Measurements from ENCODE around the gene CHST1. TPM values are rescaled to one million over a fixed set of nuclear protein-coding genes. Genes with fewer than 3 reads are reported as not detected.

The CHST1 gene
- total and polyA plus RNA-seq, 2 experiments from 2014 or later = 0.84 to 2.7 TPM

DNA sequence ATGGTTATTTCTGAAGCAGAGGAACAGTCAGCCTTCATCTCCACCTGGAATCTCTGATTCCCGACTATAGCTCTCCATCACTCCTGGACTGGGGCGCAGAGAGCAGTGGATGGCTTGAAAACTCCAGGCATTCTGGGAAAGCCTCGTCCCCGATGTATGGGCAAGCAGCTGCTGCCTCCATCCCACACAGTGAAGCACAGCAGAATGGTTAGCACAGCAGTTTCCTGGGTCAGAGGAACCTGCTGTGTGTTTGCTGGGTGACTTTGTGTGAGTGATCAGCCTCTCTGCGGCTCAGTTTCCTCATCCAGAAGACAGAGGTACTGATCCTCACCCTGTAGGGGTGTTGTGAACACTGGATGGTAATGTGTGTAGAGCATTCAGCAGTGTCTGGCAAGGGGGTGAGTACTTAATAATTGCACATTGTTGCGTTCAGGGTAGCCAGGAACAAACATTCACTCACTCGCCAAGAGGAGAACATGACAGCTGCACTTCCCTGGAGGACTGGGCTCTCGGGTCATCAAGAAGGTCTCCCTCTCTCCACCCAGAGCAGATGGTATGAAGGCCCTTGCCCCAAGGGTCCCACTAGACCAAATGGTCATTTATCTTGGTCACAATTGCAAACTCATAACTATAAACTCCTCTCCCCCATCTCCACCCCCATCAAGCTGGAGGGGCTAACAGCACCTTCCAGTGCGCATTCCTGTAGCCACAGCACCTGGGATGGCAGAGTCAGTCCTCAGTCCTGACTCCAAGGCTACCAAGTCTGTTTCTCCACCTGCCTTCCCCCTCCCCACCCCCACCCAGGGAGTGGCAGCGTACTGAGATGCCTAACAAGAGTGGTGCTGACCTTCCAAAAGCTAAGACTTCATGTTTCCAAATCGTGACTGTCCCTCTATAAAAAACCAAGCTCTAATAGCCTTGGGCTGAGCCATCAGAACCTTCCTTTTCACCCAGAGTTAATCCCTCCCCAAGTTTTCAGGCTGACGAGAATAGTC lies 1.5 kb upstream of the CHST1 start:
- Histone ChIP-seq H4K20me1 (replicated peaks; ENCODE audit: insufficient read depth) (no peaks in the 10 kb centered on the region), H3K4me2 (no peak overlapping the region), H3K27ac (ENCODE audit: low read depth) (no peak overlapping the region), H3K4me3 (no peak overlapping the region), H3K79me2 (replicated peaks; ENCODE audit: insufficient read depth) (no peaks in the 10 kb centered on the region), H3F3A (replicated peaks; ENCODE audit: low read depth) (no peaks in the 10 kb centered on the region), H3K9me2 (ENCODE audit: insufficient read depth) (no peaks in the 10 kb centered on the region), H3K36me3 (ENCODE audit: insufficient read depth) (no peaks in the 10 kb centered on the region), H2AFZ (no peak overlapping the region; the same call in 1 of the 2 replicates), H3K4me1 (ENCODE audit: insufficient read depth) (peaks cover 17% of the 10 kb centered on the region), H3K27me3 (ENCODE audit: insufficient read depth) (peaks cover 48% of the 10 kb centered on the region)
- Mint-ChIP-seq H3K4me3 (no peak overlapping the region; the same call in 2 of the 3 replicates), H3K36me3 (ENCODE audit: low read depth) (no peaks in the 10 kb centered on the region), H3K27ac (no peak overlapping the region), H3K4me1 (peaks cover 25% of the 10 kb centered on the region), H3K27me3 (ENCODE audit: insufficient read depth, low read depth, poor library complexity) (peaks cover 42% of the 10 kb centered on the region), H3K9me3 (no peaks in the 10 kb centered on the region)
- DNase-seq (ENCODE audit: low spot score) (no peak), ATAC-seq (no peak)
- no peak for TF ChIP-seq NANOG (IDR thresholded peaks at IDR 0.05; ENCODE audit: borderline replicate concordance)
- TF ChIP-seq, protein P1, sequence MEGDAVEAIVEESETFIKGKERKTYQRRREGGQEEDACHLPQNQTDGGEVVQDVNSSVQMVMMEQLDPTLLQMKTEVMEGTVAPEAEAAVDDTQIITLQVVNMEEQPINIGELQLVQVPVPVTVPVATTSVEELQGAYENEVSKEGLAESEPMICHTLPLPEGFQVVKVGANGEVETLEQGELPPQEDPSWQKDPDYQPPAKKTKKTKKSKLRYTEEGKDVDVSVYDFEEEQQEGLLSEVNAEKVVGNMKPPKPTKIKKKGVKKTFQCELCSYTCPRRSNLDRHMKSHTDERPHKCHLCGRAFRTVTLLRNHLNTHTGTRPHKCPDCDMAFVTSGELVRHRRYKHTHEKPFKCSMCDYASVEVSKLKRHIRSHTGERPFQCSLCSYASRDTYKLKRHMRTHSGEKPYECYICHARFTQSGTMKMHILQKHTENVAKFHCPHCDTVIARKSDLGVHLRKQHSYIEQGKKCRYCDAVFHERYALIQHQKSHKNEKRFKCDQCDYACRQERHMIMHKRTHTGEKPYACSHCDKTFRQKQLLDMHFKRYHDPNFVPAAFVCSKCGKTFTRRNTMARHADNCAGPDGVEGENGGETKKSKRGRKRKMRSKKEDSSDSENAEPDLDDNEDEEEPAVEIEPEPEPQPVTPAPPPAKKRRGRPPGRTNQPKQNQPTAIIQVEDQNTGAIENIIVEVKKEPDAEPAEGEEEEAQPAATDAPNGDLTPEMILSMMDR (conservative IDR thresholded peaks at IDR 0.05; ENCODE audit: low read depth in 2 of 2) = no peak
- no peak for TF ChIP-seq EZH2phosphoT487 (IDR thresholded peaks at IDR 0.05; ENCODE audit: unreplicated experiment)
- TF ChIP-seq, protein P2, sequence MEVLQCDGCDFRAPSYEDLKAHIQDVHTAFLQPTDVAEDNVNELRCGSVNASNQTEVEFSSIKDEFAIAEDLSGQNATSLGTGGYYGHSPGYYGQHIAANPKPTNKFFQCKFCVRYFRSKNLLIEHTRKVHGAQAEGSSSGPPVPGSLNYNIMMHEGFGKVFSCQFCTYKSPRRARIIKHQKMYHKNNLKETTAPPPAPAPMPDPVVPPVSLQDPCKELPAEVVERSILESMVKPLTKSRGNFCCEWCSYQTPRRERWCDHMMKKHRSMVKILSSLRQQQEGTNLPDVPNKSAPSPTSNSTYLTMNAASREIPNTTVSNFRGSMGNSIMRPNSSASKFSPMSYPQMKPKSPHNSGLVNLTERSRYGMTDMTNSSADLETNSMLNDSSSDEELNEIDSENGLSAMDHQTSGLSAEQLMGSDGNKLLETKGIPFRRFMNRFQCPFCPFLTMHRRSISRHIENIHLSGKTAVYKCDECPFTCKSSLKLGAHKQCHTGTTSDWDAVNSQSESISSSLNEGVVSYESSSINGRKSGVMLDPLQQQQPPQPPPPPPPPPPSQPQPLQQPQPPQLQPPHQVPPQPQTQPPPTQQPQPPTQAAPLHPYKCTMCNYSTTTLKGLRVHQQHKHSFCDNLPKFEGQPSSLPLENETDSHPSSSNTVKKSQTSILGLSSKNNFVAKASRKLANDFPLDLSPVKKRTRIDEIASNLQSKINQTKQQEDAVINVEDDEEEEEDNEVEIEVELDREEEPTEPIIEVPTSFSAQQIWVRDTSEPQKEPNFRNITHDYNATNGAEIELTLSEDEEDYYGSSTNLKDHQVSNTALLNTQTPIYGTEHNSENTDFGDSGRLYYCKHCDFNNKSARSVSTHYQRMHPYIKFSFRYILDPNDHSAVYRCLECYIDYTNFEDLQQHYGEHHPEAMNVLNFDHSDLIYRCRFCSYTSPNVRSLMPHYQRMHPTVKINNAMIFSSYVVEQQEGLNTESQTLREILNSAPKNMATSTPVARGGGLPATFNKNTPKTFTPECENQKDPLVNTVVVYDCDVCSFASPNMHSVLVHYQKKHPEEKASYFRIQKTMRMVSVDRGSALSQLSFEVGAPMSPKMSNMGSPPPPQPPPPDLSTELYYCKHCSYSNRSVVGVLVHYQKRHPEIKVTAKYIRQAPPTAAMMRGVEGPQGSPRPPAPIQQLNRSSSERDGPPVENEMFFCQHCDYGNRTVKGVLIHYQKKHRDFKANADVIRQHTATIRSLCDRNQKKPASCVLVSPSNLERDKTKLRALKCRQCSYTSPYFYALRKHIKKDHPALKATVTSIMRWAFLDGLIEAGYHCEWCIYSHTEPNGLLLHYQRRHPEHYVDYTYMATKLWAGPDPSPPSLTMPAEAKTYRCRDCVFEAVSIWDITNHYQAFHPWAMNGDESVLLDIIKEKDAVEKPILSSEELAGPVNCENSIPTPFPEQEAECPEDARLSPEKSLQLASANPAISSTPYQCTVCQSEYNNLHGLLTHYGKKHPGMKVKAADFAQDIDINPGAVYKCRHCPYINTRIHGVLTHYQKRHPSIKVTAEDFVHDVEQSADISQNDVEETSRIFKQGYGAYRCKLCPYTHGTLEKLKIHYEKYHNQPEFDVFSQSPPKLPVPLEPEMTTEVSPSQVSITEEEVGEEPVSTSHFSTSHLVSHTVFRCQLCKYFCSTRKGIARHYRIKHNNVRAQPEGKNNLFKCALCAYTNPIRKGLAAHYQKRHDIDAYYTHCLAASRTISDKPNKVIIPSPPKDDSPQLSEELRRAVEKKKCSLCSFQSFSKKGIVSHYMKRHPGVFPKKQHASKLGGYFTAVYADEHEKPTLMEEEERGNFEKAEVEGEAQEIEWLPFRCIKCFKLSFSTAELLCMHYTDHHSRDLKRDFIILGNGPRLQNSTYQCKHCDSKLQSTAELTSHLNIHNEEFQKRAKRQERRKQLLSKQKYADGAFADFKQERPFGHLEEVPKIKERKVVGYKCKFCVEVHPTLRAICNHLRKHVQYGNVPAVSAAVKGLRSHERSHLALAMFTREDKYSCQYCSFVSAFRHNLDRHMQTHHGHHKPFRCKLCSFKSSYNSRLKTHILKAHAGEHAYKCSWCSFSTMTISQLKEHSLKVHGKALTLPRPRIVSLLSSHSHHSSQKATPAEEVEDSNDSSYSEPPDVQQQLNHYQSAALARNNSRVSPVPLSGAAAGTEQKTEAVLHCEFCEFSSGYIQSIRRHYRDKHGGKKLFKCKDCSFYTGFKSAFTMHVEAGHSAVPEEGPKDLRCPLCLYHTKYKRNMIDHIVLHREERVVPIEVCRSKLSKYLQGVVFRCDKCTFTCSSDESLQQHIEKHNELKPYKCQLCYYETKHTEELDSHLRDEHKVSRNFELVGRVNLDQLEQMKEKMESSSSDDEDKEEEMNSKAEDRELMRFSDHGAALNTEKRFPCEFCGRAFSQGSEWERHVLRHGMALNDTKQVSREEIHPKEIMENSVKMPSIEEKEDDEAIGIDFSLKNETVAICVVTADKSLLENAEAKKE (CRISPR knock-in tag; IDR thresholded peaks at IDR 0.05) = no peak
- TF ChIP-seq REST (IDR thresholded peaks at IDR 0.05; ENCODE audit: unreplicated experiment) = no peak
- no peak for TF ChIP-seq POLR2AphosphoS5 (IDR thresholded peaks at IDR 0.05; ENCODE audit: low read depth)
- TF ChIP-seq, protein P3, sequence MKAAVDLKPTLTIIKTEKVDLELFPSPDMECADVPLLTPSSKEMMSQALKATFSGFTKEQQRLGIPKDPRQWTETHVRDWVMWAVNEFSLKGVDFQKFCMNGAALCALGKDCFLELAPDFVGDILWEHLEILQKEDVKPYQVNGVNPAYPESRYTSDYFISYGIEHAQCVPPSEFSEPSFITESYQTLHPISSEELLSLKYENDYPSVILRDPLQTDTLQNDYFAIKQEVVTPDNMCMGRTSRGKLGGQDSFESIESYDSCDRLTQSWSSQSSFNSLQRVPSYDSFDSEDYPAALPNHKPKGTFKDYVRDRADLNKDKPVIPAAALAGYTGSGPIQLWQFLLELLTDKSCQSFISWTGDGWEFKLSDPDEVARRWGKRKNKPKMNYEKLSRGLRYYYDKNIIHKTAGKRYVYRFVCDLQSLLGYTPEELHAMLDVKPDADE (IDR thresholded peaks at IDR 0.05) = no peak
- TF ChIP-seq ZNF114 (CRISPR knock-in tag; IDR thresholded peaks at IDR 0.05) = no peak
- TF ChIP-seq CREB1 (CRISPR knock-in tag; IDR thresholded peaks at IDR 0.05; ENCODE audit: low read depth) = no peak
- TF ChIP-seq EZH2 (IDR thresholded peaks at IDR 0.05; ENCODE audit: low read depth, unreplicated experiment) = no peak
- TF ChIP-seq JUNB (IDR thresholded peaks at IDR 0.05; ENCODE audit: unreplicated experiment) = no peak
- TF ChIP-seq ZNF331 (CRISPR knock-in tag; IDR thresholded peaks at IDR 0.05; ENCODE audit: low read depth) = no peak

Measured in GM23338 (cell line).